Measurements from ENCODE around the gene FANCC. TPM values are rescaled to one million over a fixed set of nuclear protein-coding genes. Genes with fewer than 3 reads are reported as not detected.

FANCC gene
- total RNA-seq, 1 experiment from 2014 or later, result 25.3 TPM

- BruUV-seq (replicated peaks), result no TSS peak
- Histone ChIP-seq H3K4me1 (ENCODE audit: insufficient read depth, low read length, poor library complexity, severe bottlenecking) (peaks cover 26% of the 10 kb centered on the region), H3K27me3 (replicated peaks; ENCODE audit: insufficient read depth, low read depth, low read length, poor library complexity) (no peaks in the 10 kb centered on the region), H3K9me3 (ENCODE audit: low read depth, low read length, poor library complexity, severe bottlenecking) (no peaks in the 10 kb centered on the region), H3K36me3 (ENCODE audit: insufficient read depth, low read length, poor library complexity, severe bottlenecking) (no peaks in the 10 kb centered on the region), H3K4me3 (ENCODE audit: low read depth, low read length, poor library complexity, severe bottlenecking) (no peak overlapping the region), H3K27ac (ENCODE audit: low read depth, low read length, poor library complexity, severe bottlenecking) (no peak overlapping the region)
- TF ChIP-seq, protein P1, sequence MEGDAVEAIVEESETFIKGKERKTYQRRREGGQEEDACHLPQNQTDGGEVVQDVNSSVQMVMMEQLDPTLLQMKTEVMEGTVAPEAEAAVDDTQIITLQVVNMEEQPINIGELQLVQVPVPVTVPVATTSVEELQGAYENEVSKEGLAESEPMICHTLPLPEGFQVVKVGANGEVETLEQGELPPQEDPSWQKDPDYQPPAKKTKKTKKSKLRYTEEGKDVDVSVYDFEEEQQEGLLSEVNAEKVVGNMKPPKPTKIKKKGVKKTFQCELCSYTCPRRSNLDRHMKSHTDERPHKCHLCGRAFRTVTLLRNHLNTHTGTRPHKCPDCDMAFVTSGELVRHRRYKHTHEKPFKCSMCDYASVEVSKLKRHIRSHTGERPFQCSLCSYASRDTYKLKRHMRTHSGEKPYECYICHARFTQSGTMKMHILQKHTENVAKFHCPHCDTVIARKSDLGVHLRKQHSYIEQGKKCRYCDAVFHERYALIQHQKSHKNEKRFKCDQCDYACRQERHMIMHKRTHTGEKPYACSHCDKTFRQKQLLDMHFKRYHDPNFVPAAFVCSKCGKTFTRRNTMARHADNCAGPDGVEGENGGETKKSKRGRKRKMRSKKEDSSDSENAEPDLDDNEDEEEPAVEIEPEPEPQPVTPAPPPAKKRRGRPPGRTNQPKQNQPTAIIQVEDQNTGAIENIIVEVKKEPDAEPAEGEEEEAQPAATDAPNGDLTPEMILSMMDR (conservative IDR thresholded peaks at IDR 0.05; ENCODE audit: low read depth, low read length), result no peak
- no peak for TF ChIP-seq EZH2 (IDR thresholded peaks at IDR 0.05; ENCODE audit: borderline replicate concordance, low read depth, low read length, poor library complexity, severe bottlenecking)
- DNase-seq (ENCODE audit: low spot score), result no peak
- CTCF ChIA-PET, result no interaction called here
- intact Hi-C loops (cut with micrococcal nuclease; ENCODE audit: unreplicated experiment), result no loop called here
- POLR2A ChIA-PET (ENCODE audit: low non-redundant PET), result no interaction called here
Observed at GRCh38 chr9:95307538-95307937, 10.0 kb downstream of the FANCC start.

DNA sequence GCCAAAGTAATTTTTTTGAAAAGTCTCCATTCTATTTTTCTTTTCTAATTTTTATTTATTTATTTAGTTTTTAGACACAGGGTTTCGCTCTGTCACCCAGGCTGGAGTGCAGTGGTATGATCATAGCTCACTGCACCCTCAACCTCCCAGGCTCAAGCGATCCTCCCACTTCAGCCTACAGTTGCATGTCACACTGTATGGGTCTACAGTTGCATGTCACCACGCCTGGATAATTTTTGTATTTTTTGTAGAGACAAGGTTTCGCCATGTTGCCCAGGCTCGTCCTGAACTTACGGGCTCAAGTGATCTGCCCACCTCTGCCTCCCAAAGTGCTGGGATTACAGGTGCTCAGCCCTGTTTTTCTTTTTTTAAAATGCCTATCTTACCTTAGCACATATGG, 10.7 kb downstream of the FANCC start:
- no TSS peak for BruUV-seq (replicated peaks)
- Histone ChIP-seq H3K4me3 (ENCODE audit: low read depth, low read length, poor library complexity, severe bottlenecking) (no peak overlapping the region), H3K9me3 (ENCODE audit: low read depth, low read length, poor library complexity, severe bottlenecking) (no peaks in the 10 kb centered on the region), H3K36me3 (ENCODE audit: insufficient read depth, low read length, poor library complexity, severe bottlenecking) (no peaks in the 10 kb centered on the region), H3K4me1 (ENCODE audit: insufficient read depth, low read length, poor library complexity, severe bottlenecking) (peaks cover 23% of the 10 kb centered on the region), H3K27me3 (replicated peaks; ENCODE audit: insufficient read depth, low read depth, low read length, poor library complexity) (no peaks in the 10 kb centered on the region), H3K27ac (ENCODE audit: low read depth, low read length, poor library complexity, severe bottlenecking) (no peak overlapping the region)
- POLR2A ChIA-PET (ENCODE audit: low non-redundant PET), result no interaction called here
- CTCF ChIA-PET, result no interaction called here
- intact Hi-C loops (cut with micrococcal nuclease; ENCODE audit: unreplicated experiment), result no loop called here
- TF ChIP-seq, protein P1 (conservative IDR thresholded peaks at IDR 0.05; ENCODE audit: low read depth, low read length), result no peak
- no peak for TF ChIP-seq EZH2 (IDR thresholded peaks at IDR 0.05; ENCODE audit: borderline replicate concordance, low read depth, low read length, poor library complexity, severe bottlenecking)
- DNase-seq (ENCODE audit: low spot score), result no peak

DNA sequence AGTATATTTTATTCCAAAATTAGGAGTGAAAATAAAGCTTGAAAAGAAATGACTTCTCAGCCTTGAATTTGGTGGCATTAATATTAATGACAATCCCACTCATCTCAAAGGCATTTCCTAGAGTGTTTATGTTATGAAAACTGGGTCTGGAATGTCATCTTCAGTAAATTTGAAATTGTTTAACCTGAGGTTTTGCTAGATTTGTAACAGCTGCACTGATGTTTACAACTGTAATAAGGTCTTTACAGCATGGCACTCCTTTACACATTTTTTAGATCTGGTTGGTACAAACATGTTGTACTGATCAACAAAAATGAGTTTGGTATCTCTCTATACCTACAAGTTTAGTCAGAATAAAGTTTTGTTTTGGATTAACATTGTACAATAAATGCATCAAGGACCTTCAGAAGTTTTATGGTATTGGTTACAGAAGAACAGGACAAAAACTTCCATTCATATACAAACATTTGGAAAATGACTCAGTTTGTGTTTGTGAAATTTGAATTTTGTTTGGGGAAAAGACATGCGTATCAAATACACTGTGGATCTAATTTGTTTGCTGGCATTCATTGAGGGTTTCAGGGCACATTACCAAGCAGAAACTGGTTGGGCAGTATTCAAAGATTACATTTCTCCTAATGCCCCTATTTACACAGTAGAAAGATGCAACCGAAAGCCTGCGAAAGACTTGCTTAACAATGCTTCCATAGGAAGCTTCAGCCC, 11.6 kb downstream of the FANCC start:
- peak; percentile 45 for DNase-seq (ENCODE audit: low spot score)
- no TSS peak for BruUV-seq (replicated peaks)
- CTCF ChIA-PET, result interaction anchor here (1.0 kb wide), 1 partner anchor 41 kb away, joined by 12 read pairs; no protein-coding TSS in a partner anchor
- TF ChIP-seq, protein P1 (conservative IDR thresholded peaks at IDR 0.05; ENCODE audit: low read depth, low read length), result no peak
- TF ChIP-seq EZH2 (IDR thresholded peaks at IDR 0.05; ENCODE audit: borderline replicate concordance, low read depth, low read length, poor library complexity, severe bottlenecking), result no peak
- POLR2A ChIA-PET (ENCODE audit: low non-redundant PET), result no interaction called here
- H3K27ac ChIP-seq (ENCODE audit: low read depth, low read length, poor library complexity, severe bottlenecking), result no peak overlapping the region
- H3K4me1 ChIP-seq (ENCODE audit: insufficient read depth, low read length, poor library complexity, severe bottlenecking), result peaks cover 23% of the 10 kb centered on the region
- no peaks in the 10 kb centered on the region for H3K27me3 ChIP-seq (replicated peaks; ENCODE audit: insufficient read depth, low read depth, low read length, poor library complexity)
- H3K36me3 ChIP-seq (ENCODE audit: insufficient read depth, low read length, poor library complexity, severe bottlenecking), result no peaks in the 10 kb centered on the region
- peak overlapping the region; percentile 1 for H3K4me3 ChIP-seq (ENCODE audit: low read depth, low read length, poor library complexity, severe bottlenecking)
- intact Hi-C loops (cut with micrococcal nuclease; ENCODE audit: unreplicated experiment), result no loop called here
- H3K9me3 ChIP-seq (ENCODE audit: low read depth, low read length, poor library complexity, severe bottlenecking), result no peaks in the 10 kb centered on the region
